Neural cell (in vitro differentiated cells): Measurements from ENCODE around the gene ARHGAP42. TPM values are rescaled to one million over a fixed set of nuclear protein-coding genes. Genes with fewer than 3 reads are reported as not detected.

Source experiments
- H2AFZ ChIP-seq: fragments of 200-600, 300-800 bp; sonication (generic), shearing (Covaris generic); 2 replicates; pipeline ENCODE4 v1.6.0; 2014; ENCODE audit warnings: low read depth, mild to moderate bottlenecking, antibody characterized with exemption, low read length, moderate library complexity
- H3F3A ChIP-seq: fragments of 200-600 bp; shearing (Covaris generic); 2 replicates; pipeline ENCODE4 v1.6.1; 2016; ENCODE audit warnings: mild to moderate bottlenecking, moderate library complexity, mixed read lengths, antibody characterized with exemption, low read length; ENCODE audit not compliant: insufficient read depth, poor library complexity, severe bottlenecking
- H3K27ac ChIP-seq: fragments of 200-600, 300-800 bp; sonication (generic), shearing (Covaris generic); 2 replicates; pipeline ENCODE4 v1.5.1; 2014; ENCODE audit warnings: mild to moderate bottlenecking, low read length, moderate library complexity
- H3K27me3 ChIP-seq: fragments of 300-800, 200-600 bp; sonication (generic), shearing (Covaris generic); 2 replicates; pipeline ENCODE4 v1.6.0; 2014; ENCODE audit warnings: mild to moderate bottlenecking, low read depth, low read length, moderate library complexity; ENCODE audit not compliant: insufficient read depth
- H3K36me3 ChIP-seq: fragments of 300-800, 200-600 bp; sonication (generic), shearing (Covaris generic); 2 replicates; pipeline ENCODE4 v1.5.1; 2014; ENCODE audit warnings: mild to moderate bottlenecking, antibody characterized with exemption, low read length, moderate library complexity; ENCODE audit not compliant: insufficient read depth
- H3K4me2 ChIP-seq: fragments of 300-800, 200-600 bp; sonication (generic), shearing (Covaris generic); 2 replicates; pipeline ENCODE4 v1.6.0; 2014; ENCODE audit warnings: mild to moderate bottlenecking, low read length
- H3K4me3 ChIP-seq: fragments of 300-800, 200-600 bp; sonication (generic), shearing (Covaris generic); 2 replicates; pipeline ENCODE4 v1.5.1; 2014; ENCODE audit warnings: mild to moderate bottlenecking, low read length, moderate library complexity
- H3K79me2 ChIP-seq: fragments of 200-600 bp; shearing (Covaris generic); replicated peaks from 2 replicates; pipeline ENCODE4 v1.6.0; 2014; ENCODE audit warnings: mild to moderate bottlenecking, low read length, moderate library complexity; ENCODE audit not compliant: insufficient read depth
- H3K9ac ChIP-seq: fragments of 300-800, 200-600 bp; sonication (generic), shearing (Covaris generic); 2 replicates; pipeline ENCODE4 v1.6.1; 2016; ENCODE audit warnings: mild to moderate bottlenecking, low read length, mixed read lengths
- H3K9me2 ChIP-seq: fragments of 200-600 bp; shearing (Covaris generic); 2 replicates; pipeline ENCODE4 v1.6.1; 2016; ENCODE audit warnings: mild to moderate bottlenecking, low read length, mixed read lengths; ENCODE audit not compliant: insufficient read depth
- H3K9me3 ChIP-seq: fragments of 200-600, 300-800 bp; sonication (generic), shearing (Covaris generic); 2 replicates; pipeline ENCODE4 v1.6.1; 2016; ENCODE audit warnings: mild to moderate bottlenecking, mixed run types, low read length, moderate library complexity, mixed read lengths
- H4K20me1 ChIP-seq: fragments of 200-600 bp; shearing (Covaris generic); 2 replicates; pipeline ENCODE4 v1.6.1; 2016; ENCODE audit warnings: mild to moderate bottlenecking, mixed run types; ENCODE audit not compliant: insufficient read depth
- EP300 ChIP-seq: fragments of 450-650 bp; conservative IDR thresholded peaks from 2 replicates; pipeline ENCODE4 v1.6.1; 2014; ENCODE audit warnings: antibody characterized with exemption, mild to moderate bottlenecking, moderate library complexity; ENCODE audit not compliant: poor library complexity, severe bottlenecking
- EZH2 ChIP-seq: fragments of 200-600, 300-800 bp; shearing (Covaris generic), sonication (generic); IDR thresholded peaks from 2 replicates; pipeline ENCODE4 v1.6.1; 2014; ENCODE audit warnings: antibody characterized with exemption, low read length, borderline replicate concordance, mild to moderate bottlenecking; ENCODE audit not compliant: insufficient read depth, poor library complexity, severe bottlenecking
- MXI1 ChIP-seq: fragments of 450-650 bp; conservative IDR thresholded peaks from 2 replicates; pipeline ENCODE4 v1.6.1; 2014; ENCODE audit warnings: antibody characterized with exemption, mild to moderate bottlenecking; ENCODE audit not compliant: poor library complexity, severe bottlenecking
- POLR2AphosphoS5 ChIP-seq: IDR thresholded peaks from 2 replicates; pipeline ENCODE4 v1.6.1; 2012
- RAD21 ChIP-seq: fragments of 450-650 bp; conservative IDR thresholded peaks from 2 replicates; pipeline ENCODE4 v1.6.1; 2014; ENCODE audit warnings: antibody characterized with exemption, mild to moderate bottlenecking, moderate library complexity
- SMC3 ChIP-seq: fragments of 450-650 bp; conservative IDR thresholded peaks from 2 replicates; pipeline ENCODE4 v1.6.1; 2014; ENCODE audit warnings: antibody characterized with exemption, mild to moderate bottlenecking, moderate library complexity; ENCODE audit not compliant: poor library complexity
- TAF1 ChIP-seq: IDR thresholded peaks from 2 replicates; pipeline ENCODE4 v1.6.1; 2012; ENCODE audit warnings: low read depth
- polyA plus RNA-seq: library from polyadenylated mRNA; depleted of rRNA; stranded (reverse); fragments of >200 nt; gene quantifications from 2 replicates; pipeline ENCODE4 v1.2.3, GENCODE V29; 2014
- TF ChIP-seq, protein P1 (sequence below): IDR thresholded peaks from 2 replicates; pipeline ENCODE4 v1.6.1; 2012; ENCODE audit warnings: borderline replicate concordance
- TF ChIP-seq, protein P2 (sequence below): fragments of 450-650 bp; IDR thresholded peaks from 2 replicates; pipeline ENCODE4 v1.5.1; 2014; ENCODE audit warnings: antibody characterized with exemption, mild to moderate bottlenecking, moderate library complexity; ENCODE audit not compliant: poor library complexity, severe bottlenecking

ARHGAP42 gene
- polyA plus RNA-seq, 1 donor from 2014 or later = 0.64 TPM

DNA sequence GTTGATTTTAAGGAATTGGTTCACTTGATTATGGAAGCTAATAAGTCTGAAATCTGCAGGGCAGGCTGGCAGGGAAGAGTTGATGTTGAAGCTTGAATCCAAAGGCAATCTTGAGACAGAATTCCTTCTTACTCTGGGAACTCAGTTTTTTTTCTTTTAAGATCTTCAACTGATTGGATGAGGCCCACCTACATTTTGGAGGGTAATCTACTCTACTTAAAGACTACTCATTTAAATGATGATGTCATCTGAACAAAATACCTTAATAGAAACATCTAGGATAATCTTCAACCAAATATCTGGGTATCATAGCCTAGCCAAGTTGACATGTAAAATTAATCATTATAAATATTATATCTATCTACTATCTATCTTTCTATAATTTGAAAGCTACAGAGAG lies 279.3 kb downstream of the ARHGAP42 start:
- Histone ChIP-seq H3K4me2 (no peak overlapping the region), H3K9ac (no peak overlapping the region), H3K9me3 (no peaks in the 10 kb centered on the region), H3K27me3 (no peaks in the 10 kb centered on the region), H3K27ac (no peak overlapping the region), H3F3A (no peaks in the 10 kb centered on the region), H3K79me2 (no peaks in the 10 kb centered on the region), H2AFZ (no peak overlapping the region), H4K20me1 (no peaks in the 10 kb centered on the region), H3K4me3 (no peak overlapping the region), H3K9me2 (no peaks in the 10 kb centered on the region), H3K36me3 (no peaks in the 10 kb centered on the region)
- TF ChIP-seq EP300 (no peak), TAF1 (no peak), SMC3 (no peak), MXI1 (no peak), RAD21 (no peak), POLR2AphosphoS5 (no peak), EZH2 (no peak)
- TF ChIP-seq, protein P1, sequence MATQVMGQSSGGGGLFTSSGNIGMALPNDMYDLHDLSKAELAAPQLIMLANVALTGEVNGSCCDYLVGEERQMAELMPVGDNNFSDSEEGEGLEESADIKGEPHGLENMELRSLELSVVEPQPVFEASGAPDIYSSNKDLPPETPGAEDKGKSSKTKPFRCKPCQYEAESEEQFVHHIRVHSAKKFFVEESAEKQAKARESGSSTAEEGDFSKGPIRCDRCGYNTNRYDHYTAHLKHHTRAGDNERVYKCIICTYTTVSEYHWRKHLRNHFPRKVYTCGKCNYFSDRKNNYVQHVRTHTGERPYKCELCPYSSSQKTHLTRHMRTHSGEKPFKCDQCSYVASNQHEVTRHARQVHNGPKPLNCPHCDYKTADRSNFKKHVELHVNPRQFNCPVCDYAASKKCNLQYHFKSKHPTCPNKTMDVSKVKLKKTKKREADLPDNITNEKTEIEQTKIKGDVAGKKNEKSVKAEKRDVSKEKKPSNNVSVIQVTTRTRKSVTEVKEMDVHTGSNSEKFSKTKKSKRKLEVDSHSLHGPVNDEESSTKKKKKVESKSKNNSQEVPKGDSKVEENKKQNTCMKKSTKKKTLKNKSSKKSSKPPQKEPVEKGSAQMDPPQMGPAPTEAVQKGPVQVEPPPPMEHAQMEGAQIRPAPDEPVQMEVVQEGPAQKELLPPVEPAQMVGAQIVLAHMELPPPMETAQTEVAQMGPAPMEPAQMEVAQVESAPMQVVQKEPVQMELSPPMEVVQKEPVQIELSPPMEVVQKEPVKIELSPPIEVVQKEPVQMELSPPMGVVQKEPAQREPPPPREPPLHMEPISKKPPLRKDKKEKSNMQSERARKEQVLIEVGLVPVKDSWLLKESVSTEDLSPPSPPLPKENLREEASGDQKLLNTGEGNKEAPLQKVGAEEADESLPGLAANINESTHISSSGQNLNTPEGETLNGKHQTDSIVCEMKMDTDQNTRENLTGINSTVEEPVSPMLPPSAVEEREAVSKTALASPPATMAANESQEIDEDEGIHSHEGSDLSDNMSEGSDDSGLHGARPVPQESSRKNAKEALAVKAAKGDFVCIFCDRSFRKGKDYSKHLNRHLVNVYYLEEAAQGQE = no peak
- TF ChIP-seq, protein P2, sequence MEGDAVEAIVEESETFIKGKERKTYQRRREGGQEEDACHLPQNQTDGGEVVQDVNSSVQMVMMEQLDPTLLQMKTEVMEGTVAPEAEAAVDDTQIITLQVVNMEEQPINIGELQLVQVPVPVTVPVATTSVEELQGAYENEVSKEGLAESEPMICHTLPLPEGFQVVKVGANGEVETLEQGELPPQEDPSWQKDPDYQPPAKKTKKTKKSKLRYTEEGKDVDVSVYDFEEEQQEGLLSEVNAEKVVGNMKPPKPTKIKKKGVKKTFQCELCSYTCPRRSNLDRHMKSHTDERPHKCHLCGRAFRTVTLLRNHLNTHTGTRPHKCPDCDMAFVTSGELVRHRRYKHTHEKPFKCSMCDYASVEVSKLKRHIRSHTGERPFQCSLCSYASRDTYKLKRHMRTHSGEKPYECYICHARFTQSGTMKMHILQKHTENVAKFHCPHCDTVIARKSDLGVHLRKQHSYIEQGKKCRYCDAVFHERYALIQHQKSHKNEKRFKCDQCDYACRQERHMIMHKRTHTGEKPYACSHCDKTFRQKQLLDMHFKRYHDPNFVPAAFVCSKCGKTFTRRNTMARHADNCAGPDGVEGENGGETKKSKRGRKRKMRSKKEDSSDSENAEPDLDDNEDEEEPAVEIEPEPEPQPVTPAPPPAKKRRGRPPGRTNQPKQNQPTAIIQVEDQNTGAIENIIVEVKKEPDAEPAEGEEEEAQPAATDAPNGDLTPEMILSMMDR = no peak

- H3K27me3 ChIP-seq = no peaks in the 10 kb centered on the region
- no peak for TF ChIP-seq SMC3
- TF ChIP-seq TAF1 = no peak
- TF ChIP-seq POLR2AphosphoS5 = no peak
- no peak for TF ChIP-seq EP300
- TF ChIP-seq, protein P1 = no peak
- TF ChIP-seq MXI1 = no peak
- no peak for TF ChIP-seq EZH2
- TF ChIP-seq, protein P2 = no peak
- TF ChIP-seq RAD21 = no peak
Observed at GRCh38 chr11:100969008-100969407, 281.9 kb downstream of the ARHGAP42 start.

More at GRCh38 chr11:100969008-100969407, 281.9 kb downstream of the ARHGAP42 start:
- Histone ChIP-seq H3K9me3 (no peaks in the 10 kb centered on the region), H3K27ac (no peak overlapping the region), H3K9me2 (no peaks in the 10 kb centered on the region), H3F3A (no peaks in the 10 kb centered on the region), H2AFZ (no peak overlapping the region), H3K79me2 (no peaks in the 10 kb centered on the region), H3K4me2 (no peak overlapping the region), H3K4me3 (no peak overlapping the region), H4K20me1 (no peaks in the 10 kb centered on the region), H3K36me3 (no peaks in the 10 kb centered on the region), H3K9ac (no peak overlapping the region)
